Gastrocnemius medialis (tissue), 4 donors: ENCODE data around the gene TTLL8. TPM values are rescaled to one million over a fixed set of nuclear protein-coding genes. Genes with fewer than 3 reads are reported as not detected.

ENCODE experiments used
- ATAC-seq, 2 donors: fragments of 150-250 bp; one replicate each; pipeline ENCODE4 v1.9.1; 2016
- DNase-seq, 2 donors: peaks; one replicate each; pipeline ENCODE4 v3.0.0-alpha.2; 2019
- H3K27ac ChIP-seq, 4 donors: fragments of 200-600 bp; sonication (generic); 1 replicate in 1 of 4; 2 replicates in 3 of 4; pipeline ENCODE4 v1.5.1; 2016 to 2018; ENCODE audit warnings: mild to moderate bottlenecking in 2 of 4, moderate library complexity in 1 of 4
- H3K27me3 ChIP-seq, 3 donors: fragments of 200-600 bp; sonication (generic) in 2 of 3; 1 replicate in 1 of 3; 2 replicates in 2 of 3; pipeline versions ENCODE4 v1.5.1 to v1.6.0; 2016 to 2019; ENCODE audit warnings: mild to moderate bottlenecking in 1 of 3, moderate library complexity in 1 of 3
- H3K36me3 ChIP-seq, 2 donors: fragments of 200-600 bp; sonication (generic) in 1 of 2; one replicate each; pipeline ENCODE4 v1.5.1; 2017 to 2018
- H3K4me1 ChIP-seq, 2 donors: fragments of 200-600 bp; sonication (generic) in 1 of 2; one replicate each; pipeline ENCODE4 v1.5.1; 2016 to 2017; ENCODE audit warnings: mild to moderate bottlenecking in 2 of 2
- H3K4me3 ChIP-seq, 4 donors: fragments of 200-600 bp; sonication (generic) in 3 of 4; 1 replicate in 1 of 4; 2 replicates in 3 of 4; pipeline ENCODE4 v1.5.1; 2016 to 2019; ENCODE audit warnings: mild to moderate bottlenecking in 2 of 4
- H3K9me3 ChIP-seq, 3 donors: fragments of 200-600 bp; sonication (generic) in 2 of 3; 1 replicate in 1 of 3; 2 replicates in 2 of 3; pipeline ENCODE4 v1.5.1; 2016 to 2019
- CTCF ChIP-seq, 5 experiments: fragments of 450-650 bp in 3 of 5; fragments of 200-600 bp in 2 of 5; sonication (generic) in 2 of 5; IDR thresholded peaks in 4 of 5; conservative IDR thresholded peaks in 1 of 5; 1 replicate in 4 of 5; 2 replicates in 1 of 5; pipeline ENCODE4 v1.5.1; 2016 to 2019; ENCODE audit warnings: antibody characterized with exemption in 5 of 5, mild to moderate bottlenecking in 3 of 5, moderate library complexity in 3 of 5
- POLR2A ChIP-seq, 2 donors: fragments of 450-650 bp; IDR thresholded peaks; one replicate each; pipeline ENCODE4 v1.6.1; 2017; ENCODE audit warnings: antibody characterized with exemption in 2 of 2, mild to moderate bottlenecking in 2 of 2, moderate library complexity in 2 of 2
- in situ Hi-C, 4 donors: fragments of 200-750 bp; cut with MboI; loops; one replicate each; pipeline versions ENCODE4 v1.15.0 to v1.8.0; 2017; ENCODE audit warnings: low sequenced_read_pairs in 4 of 4
- intact Hi-C: fragments of 100-400 bp; cut with DNase I; formaldehyde crosslinking; loops from one replicate; pipeline ENCODE4 v1.15.1; 2023; ENCODE audit warnings: low total_unique reads
- total RNA-seq, 4 donors: library from RNA; depleted of rRNA; stranded (reverse); fragments of >200 nt; gene quantifications; one replicate each; pipeline versions ENCODE4 v1.1.0 to v1.2.3, GENCODE V29; 2016

TTLL8 gene
- total RNA-seq, 4 donors from 2014 or later, result not detected

GRCh38 chr22:50031189-50032091, 26.7 kb downstream of the TTLL8 start:
- ATAC-seq, result no peak
- Histone ChIP-seq H3K9me3 (no peaks in the 10 kb centered on the region), H3K27ac (no peak overlapping the region), H3K36me3 (no peaks in the 10 kb centered on the region), H3K27me3 (peaks cover 5 to 30% (median 22%) of the 10 kb centered on the region in 3 donors), H3K4me1 (no peaks in the 10 kb centered on the region), H3K4me3 (no peak overlapping the region)
- intact Hi-C loops, result loop anchor here (5.0 kb wide), 1 partner anchor 39 kb away; no protein-coding TSS in a partner anchor
- no peak for DNase-seq
- TF ChIP-seq POLR2A (IDR thresholded peaks at IDR 0.05), result no peak
- TF ChIP-seq CTCF (IDR thresholded peaks at IDR 0.05 in 4 of 5, conservative IDR thresholded peaks at IDR 0.05 in 1 of 5), result no peak
- in situ Hi-C loops, result loop anchor here in 3 of 4 donors (25.0 kb wide), 1 partner anchor 269 kb away; no protein-coding TSS in a partner anchor

- ATAC-seq (peak; percentile 77 to 86), DNase-seq (peak; percentile 22 to 54)
- Histone ChIP-seq H3K4me1 (no peaks in the 10 kb centered on the region), H3K4me3 (no peak overlapping the region), H3K27ac (no peak overlapping the region), H3K9me3 (no peaks in the 10 kb centered on the region), H3K27me3 (peaks cover 5 to 35% (median 20%) of the 10 kb centered on the region in 3 donors), H3K36me3 (no peaks in the 10 kb centered on the region)
- in situ Hi-C loops, result loop anchor here in 3 of 4 donors (25.0 kb wide), 1 partner anchor 268 kb away; no protein-coding TSS in a partner anchor
- intact Hi-C loops, result loop anchor here (1.0 to 5.0 kb wide), 3 partner anchors 38 to 263 kb away; no protein-coding TSS in a partner anchor
- TF ChIP-seq CTCF (IDR thresholded peaks at IDR 0.05 in 4 of 5, conservative IDR thresholded peaks at IDR 0.05 in 1 of 5) (peak; percentile 81 to 93 (median 92)), POLR2A (IDR thresholded peaks at IDR 0.05) (no peak)
Measured at GRCh38 chr22:50030297-50031188, 27.6 kb downstream of the TTLL8 start.

GRCh38 chr22:50027639-50028537, 30.2 kb downstream of the TTLL8 start:
- ATAC-seq, result peak in 1 of 2 donors; percentile 51
- Histone ChIP-seq H3K4me3 (no peak overlapping the region), H3K4me1 (no peaks in the 10 kb centered on the region), H3K9me3 (no peaks in the 10 kb centered on the region), H3K36me3 (no peaks in the 10 kb centered on the region), H3K27ac (no peak overlapping the region), H3K27me3 (peaks cover 10 to 49% (median 31%) of the 10 kb centered on the region in 3 donors)
- TF ChIP-seq POLR2A (IDR thresholded peaks at IDR 0.05) (no peak), CTCF (IDR thresholded peaks at IDR 0.05 in 4 of 5, conservative IDR thresholded peaks at IDR 0.05 in 1 of 5) (no peak)
- in situ Hi-C loops, result loop anchor here in 3 of 4 donors (5.0 to 25.0 kb wide), 2 partner anchors 96 to 266 kb away; no protein-coding TSS in a partner anchor
- peak in 1 of 2 donors; percentile 27 for DNase-seq
- intact Hi-C loops, result no loop called here

- in situ Hi-C loops, result loop anchor here in 3 of 4 donors (5.0 to 25.0 kb wide), 2 partner anchors 94 to 264 kb away; no protein-coding TSS in a partner anchor
- Histone ChIP-seq H3K36me3 (no peaks in the 10 kb centered on the region), H3K27me3 (peaks cover 10 to 42% (median 29%) of the 10 kb centered on the region in 3 donors), H3K4me1 (no peaks in the 10 kb centered on the region), H3K27ac (no peak overlapping the region), H3K9me3 (no peaks in the 10 kb centered on the region), H3K4me3 (no peak overlapping the region)
- DNase-seq, result no peak
- no peak for ATAC-seq
- intact Hi-C loops, result no loop called here
- TF ChIP-seq POLR2A (IDR thresholded peaks at IDR 0.05) (no peak), CTCF (IDR thresholded peaks at IDR 0.05 in 4 of 5, conservative IDR thresholded peaks at IDR 0.05 in 1 of 5) (no peak)
Measured at GRCh38 chr22:50025993-50026392, 32.1 kb downstream of the TTLL8 start.
